Measurements from ENCODE around the gene NTM.

- no peak for TF ChIP-seq CTCF (IDR thresholded peaks at IDR 0.05)
- TF ChIP-seq POLR2A (IDR thresholded peaks at IDR 0.05) = no peak
These were observed 352.7 kb downstream of the NTM start for GRCh38 chr11:131723088-131723487.

Data from esophagus squamous epithelium (tissue), 4 donors.